Measurements from ENCODE around the gene CDH24. TPM values are rescaled to one million over a fixed set of nuclear protein-coding genes. Genes with fewer than 3 reads are reported as not detected.

Gene CDH24
- polyA plus RNA-seq, 3 donors, result 0.13 to 0.14 TPM; not detected in 1

- Histone ChIP-seq H4K20me1 (ENCODE audit: insufficient read depth, low read length) (no peaks in the 10 kb centered on the region), H3K4me2 (replicated peaks; ENCODE audit: extremely low read depth, low read length, poor library complexity, severe bottlenecking) (no peak overlapping the region), H3K27me3 (ENCODE audit: control insufficient read depth in 2 of 2, insufficient read depth in 2 of 2, low read length in 2 of 2) (no peaks in the 10 kb centered on the region), H3K9me3 (replicated peaks in 1 of 2; ENCODE audit: control insufficient read depth in 1 of 2, insufficient read depth in 1 of 2, low read length in 2 of 2) (no peaks in the 10 kb centered on the region), H3K36me3 (replicated peaks in 1 of 2; ENCODE audit: control insufficient read depth in 1 of 2, insufficient read depth in 2 of 2, low read length in 2 of 2) (no peaks in the 10 kb centered on the region), H3K9ac (ENCODE audit: insufficient read depth, low read length, poor library complexity, severe bottlenecking) (no peak overlapping the region), H3K4me3 (replicated peaks in 1 of 3; ENCODE audit: low read depth in 2 of 3, low read length in 3 of 3) (no peak overlapping the region), H2AFZ (ENCODE audit: insufficient read depth, low read depth, low read length, poor library complexity, severe bottlenecking) (no peak overlapping the region), H3K4me1 (ENCODE audit: control insufficient read depth in 1 of 2, insufficient read depth in 2 of 2, low read length in 2 of 2) (no peaks in the 10 kb centered on the region), H3K27ac (ENCODE audit: low read depth in 1 of 2, low read length in 2 of 2) (no peak overlapping the region), H3K79me2 (ENCODE audit: insufficient read depth, low read length) (no peaks in the 10 kb centered on the region)
- WGBS (ENCODE audit: insufficient coverage), result 86% methylated on average over 6 of the region's 8 CpGs
- peak overlapping the region in 1 of 7 donors; percentile 52 for H3K27ac Mint-ChIP-seq
- H3K4me1 Mint-ChIP-seq, result peaks cover 8% of the 10 kb centered on the region
- peaks cover 0 to 4% (median 0%) of the 10 kb centered on the region in 7 donors for H3K9me3 Mint-ChIP-seq
- peaks cover 9 to 15% (median 10%) of the 10 kb centered on the region in 3 donors for H3K27me3 Mint-ChIP-seq (ENCODE audit: low read depth in 3 of 3)
- intact Hi-C loops (cut with micrococcal nuclease), result no loop called here
- DNase-seq, result no peak
- no peaks in the 10 kb centered on the region for H3K36me3 Mint-ChIP-seq
- H3K4me3 Mint-ChIP-seq, result peak overlapping the region in 1 of 2 donors; percentile 23
- no peak for TF ChIP-seq CTCF (IDR thresholded peaks at IDR 0.05)
These were observed 12.5 kb downstream of the CDH24 start for GRCh38 chr14:23044840-23045239.

GRCh38 chr14:23043754-23044153 is 13.6 kb downstream of the CDH24 start:
- Histone ChIP-seq H3K27me3 (ENCODE audit: control insufficient read depth in 2 of 2, insufficient read depth in 2 of 2, low read length in 2 of 2) (no peaks in the 10 kb centered on the region), H3K9ac (ENCODE audit: insufficient read depth, low read length, poor library complexity, severe bottlenecking) (no peak overlapping the region), H3K79me2 (ENCODE audit: insufficient read depth, low read length) (no peaks in the 10 kb centered on the region), H3K36me3 (replicated peaks in 1 of 2; ENCODE audit: control insufficient read depth in 1 of 2, insufficient read depth in 2 of 2, low read length in 2 of 2) (no peaks in the 10 kb centered on the region), H2AFZ (ENCODE audit: insufficient read depth, low read depth, low read length, poor library complexity, severe bottlenecking) (no peak overlapping the region), H4K20me1 (ENCODE audit: insufficient read depth, low read length) (no peaks in the 10 kb centered on the region), H3K4me3 (replicated peaks in 1 of 3; ENCODE audit: low read depth in 2 of 3, low read length in 3 of 3) (no peak overlapping the region), H3K4me2 (replicated peaks; ENCODE audit: extremely low read depth, low read length, poor library complexity, severe bottlenecking) (no peak overlapping the region), H3K27ac (ENCODE audit: low read depth in 1 of 2, low read length in 2 of 2) (no peak overlapping the region), H3K4me1 (ENCODE audit: control insufficient read depth in 1 of 2, insufficient read depth in 2 of 2, low read length in 2 of 2) (no peaks in the 10 kb centered on the region), H3K9me3 (replicated peaks in 1 of 2; ENCODE audit: control insufficient read depth in 1 of 2, insufficient read depth in 1 of 2, low read length in 2 of 2) (no peaks in the 10 kb centered on the region)
- Mint-ChIP-seq H3K36me3 (no peaks in the 10 kb centered on the region), H3K4me3 (peak overlapping the region in 1 of 2 donors; percentile 25), H3K27ac (peak overlapping the region in 1 of 7 donors; percentile 24), H3K9me3 (peaks cover 0 to 4% (median 0%) of the 10 kb centered on the region in 7 donors), H3K4me1 (peaks cover 8% of the 10 kb centered on the region), H3K27me3 (ENCODE audit: low read depth in 3 of 3) (peaks cover 10 to 15% (median 14%) of the 10 kb centered on the region in 3 donors)
- intact Hi-C loops (cut with micrococcal nuclease), result no loop called here
- no peak for DNase-seq
- WGBS (ENCODE audit: insufficient coverage), result no CpG with 5 or more reads among the region's 3 CpGs
- no peak for TF ChIP-seq CTCF (IDR thresholded peaks at IDR 0.05)

Measured in CD14-positive monocyte (primary cell).